Measurements from ENCODE around the gene HEXA.

The HEXA gene

GRCh38 chr15:72375846-72376581, at the start of gene HEXA (continued):
- no peak for TF ChIP-seq ZNF214 (tag by site-specific recombination; IDR thresholded peaks at IDR 0.05; ENCODE audit: borderline replicate concordance)
- peak; percentile 98 for TF ChIP-seq ZBTB17 (tag by site-specific recombination; IDR thresholded peaks at IDR 0.05)
- TF ChIP-seq ZNF510 (tag by site-specific recombination; IDR thresholded peaks at IDR 0.05; ENCODE audit: insufficient replicate concordance): peak; percentile 24
- peak; percentile 62; the same call in 1 of the 2 replicates for TF ChIP-seq ZNF266 (tag by site-specific recombination; IDR thresholded peaks at IDR 0.05; ENCODE audit: low read depth)
- TF ChIP-seq ZNF324 (tag by site-specific recombination; IDR thresholded peaks at IDR 0.05): peak; percentile 99
- 0 out of 2 replicates have a peak, but pooled peaks have one; percentile 66 for TF ChIP-seq ZSCAN16 (tag by site-specific recombination; IDR thresholded peaks at IDR 0.05)
- peak; percentile 98 for TF ChIP-seq SP7 (tag by site-specific recombination; IDR thresholded peaks at IDR 0.05)
- peak; percentile 100 for TF ChIP-seq ZNF501 (tag by site-specific recombination; IDR thresholded peaks at IDR 0.05)
- peak; percentile 70 for TF ChIP-seq PRDM4 (tag by site-specific recombination; IDR thresholded peaks at IDR 0.05)
- TF ChIP-seq TRIM28 (IDR thresholded peaks at IDR 0.05; ENCODE audit: borderline replicate concordance, low read length): no peak; the same call in 1 of the 2 replicates
- TF ChIP-seq, protein P1, sequence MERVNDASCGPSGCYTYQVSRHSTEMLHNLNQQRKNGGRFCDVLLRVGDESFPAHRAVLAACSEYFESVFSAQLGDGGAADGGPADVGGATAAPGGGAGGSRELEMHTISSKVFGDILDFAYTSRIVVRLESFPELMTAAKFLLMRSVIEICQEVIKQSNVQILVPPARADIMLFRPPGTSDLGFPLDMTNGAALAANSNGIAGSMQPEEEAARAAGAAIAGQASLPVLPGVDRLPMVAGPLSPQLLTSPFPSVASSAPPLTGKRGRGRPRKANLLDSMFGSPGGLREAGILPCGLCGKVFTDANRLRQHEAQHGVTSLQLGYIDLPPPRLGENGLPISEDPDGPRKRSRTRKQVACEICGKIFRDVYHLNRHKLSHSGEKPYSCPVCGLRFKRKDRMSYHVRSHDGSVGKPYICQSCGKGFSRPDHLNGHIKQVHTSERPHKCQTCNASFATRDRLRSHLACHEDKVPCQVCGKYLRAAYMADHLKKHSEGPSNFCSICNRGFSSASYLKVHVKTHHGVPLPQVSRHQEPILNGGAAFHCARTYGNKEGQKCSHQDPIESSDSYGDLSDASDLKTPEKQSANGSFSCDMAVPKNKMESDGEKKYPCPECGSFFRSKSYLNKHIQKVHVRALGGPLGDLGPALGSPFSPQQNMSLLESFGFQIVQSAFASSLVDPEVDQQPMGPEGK (tag by site-specific recombination; IDR thresholded peaks at IDR 0.05): peak; percentile 99
- peak; percentile 50 for TF ChIP-seq PRDM10 (tag by site-specific recombination; IDR thresholded peaks at IDR 0.05)
- TF ChIP-seq ZNF362 (tag by site-specific recombination; IDR thresholded peaks at IDR 0.05): peak; percentile 91
- peak; percentile 51 for TF ChIP-seq ZNF623 (tag by site-specific recombination; IDR thresholded peaks at IDR 0.05)
- TF ChIP-seq ZNF248 (tag by site-specific recombination; IDR thresholded peaks at IDR 0.05): no peak
- TF ChIP-seq ZNF112 (tag by site-specific recombination; IDR thresholded peaks at IDR 0.05): no peak
- TF ChIP-seq MEIS1 (CRISPR knock-in tag; IDR thresholded peaks at IDR 0.05; ENCODE audit: borderline replicate concordance): no peak
- no peak for TF ChIP-seq ZNF175 (tag by site-specific recombination; IDR thresholded peaks at IDR 0.05)
- no peak for TF ChIP-seq ZNF791 (tag by site-specific recombination; IDR thresholded peaks at IDR 0.05)
- TF ChIP-seq ZXDB (tag by site-specific recombination; IDR thresholded peaks at IDR 0.05): peak; percentile 100
- 0 out of 2 replicates have a peak, but pooled peaks have one; percentile 31 for TF ChIP-seq ZNF658 (tag by site-specific recombination; IDR thresholded peaks at IDR 0.05)
- TF ChIP-seq ZNF157 (tag by site-specific recombination; IDR thresholded peaks at IDR 0.05): peak; percentile 49; the same call in 1 of the 2 replicates
- TF ChIP-seq, protein P2, sequence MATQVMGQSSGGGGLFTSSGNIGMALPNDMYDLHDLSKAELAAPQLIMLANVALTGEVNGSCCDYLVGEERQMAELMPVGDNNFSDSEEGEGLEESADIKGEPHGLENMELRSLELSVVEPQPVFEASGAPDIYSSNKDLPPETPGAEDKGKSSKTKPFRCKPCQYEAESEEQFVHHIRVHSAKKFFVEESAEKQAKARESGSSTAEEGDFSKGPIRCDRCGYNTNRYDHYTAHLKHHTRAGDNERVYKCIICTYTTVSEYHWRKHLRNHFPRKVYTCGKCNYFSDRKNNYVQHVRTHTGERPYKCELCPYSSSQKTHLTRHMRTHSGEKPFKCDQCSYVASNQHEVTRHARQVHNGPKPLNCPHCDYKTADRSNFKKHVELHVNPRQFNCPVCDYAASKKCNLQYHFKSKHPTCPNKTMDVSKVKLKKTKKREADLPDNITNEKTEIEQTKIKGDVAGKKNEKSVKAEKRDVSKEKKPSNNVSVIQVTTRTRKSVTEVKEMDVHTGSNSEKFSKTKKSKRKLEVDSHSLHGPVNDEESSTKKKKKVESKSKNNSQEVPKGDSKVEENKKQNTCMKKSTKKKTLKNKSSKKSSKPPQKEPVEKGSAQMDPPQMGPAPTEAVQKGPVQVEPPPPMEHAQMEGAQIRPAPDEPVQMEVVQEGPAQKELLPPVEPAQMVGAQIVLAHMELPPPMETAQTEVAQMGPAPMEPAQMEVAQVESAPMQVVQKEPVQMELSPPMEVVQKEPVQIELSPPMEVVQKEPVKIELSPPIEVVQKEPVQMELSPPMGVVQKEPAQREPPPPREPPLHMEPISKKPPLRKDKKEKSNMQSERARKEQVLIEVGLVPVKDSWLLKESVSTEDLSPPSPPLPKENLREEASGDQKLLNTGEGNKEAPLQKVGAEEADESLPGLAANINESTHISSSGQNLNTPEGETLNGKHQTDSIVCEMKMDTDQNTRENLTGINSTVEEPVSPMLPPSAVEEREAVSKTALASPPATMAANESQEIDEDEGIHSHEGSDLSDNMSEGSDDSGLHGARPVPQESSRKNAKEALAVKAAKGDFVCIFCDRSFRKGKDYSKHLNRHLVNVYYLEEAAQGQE (tag by site-specific recombination; IDR thresholded peaks at IDR 0.05): peak; percentile 55; the same call in 1 of the 2 replicates
- TF ChIP-seq ZNF837 (tag by site-specific recombination; IDR thresholded peaks at IDR 0.05): no peak
- peak; percentile 69 for TF ChIP-seq ZIC2 (tag by site-specific recombination; IDR thresholded peaks at IDR 0.05)
- TF ChIP-seq ZNF239 (tag by site-specific recombination; IDR thresholded peaks at IDR 0.05): peak; percentile 84; the same call in 1 of the 2 replicates
- no peak for TF ChIP-seq ZNF155 (tag by site-specific recombination; IDR thresholded peaks at IDR 0.05)
- no peak for TF ChIP-seq HOXA7 (CRISPR knock-in tag; IDR thresholded peaks at IDR 0.05; ENCODE audit: borderline replicate concordance)

Data from HEK293 (cell line).